H1 (cell line): ENCODE measurements around the gene NDFIP2. TPM values are rescaled to one million over a fixed set of nuclear protein-coding genes. Genes with fewer than 3 reads are reported as not detected.

Source experiments
- CBX8 ChIP-seq: fragments of 300-800, 300-1000 bp; sonication (generic); IDR thresholded peaks from 2 replicates; pipeline ENCODE4 v1.7.1; 2016; ENCODE audit warnings: low read depth, low read length, borderline replicate concordance
- EGR1 ChIP-seq: IDR thresholded peaks from 2 replicates; pipeline ENCODE4 v1.6.1; 2011; ENCODE audit warnings: low read depth, low read length, borderline replicate concordance
- KDM5A ChIP-seq: fragments of 200-600 bp; IDR thresholded peaks from 2 replicates; pipeline ENCODE4 v1.7.1; 2012; ENCODE audit warnings: mild to moderate bottlenecking, low read length, inconsistent platforms, mixed read lengths
- POU5F1 ChIP-seq: IDR thresholded peaks from 2 replicates; pipeline ENCODE4 v1.6.1; 2011; ENCODE audit warnings: low read depth, mild to moderate bottlenecking, low read length, moderate library complexity
- RBBP5 ChIP-seq: IDR thresholded peaks from 2 replicates; pipeline ENCODE4 v1.7.1; 2012; ENCODE audit warnings: low read depth, mild to moderate bottlenecking, inconsistent platforms, low read length, moderate library complexity, borderline replicate concordance
- YY1 ChIP-seq: IDR thresholded peaks from 2 replicates; pipeline ENCODE4 v1.6.1; 2011; ENCODE audit warnings: low read depth, mild to moderate bottlenecking, low read length
- polyA plus RNA-seq, 7 experiments: library from polyadenylated mRNA; depleted of rRNA in 3 of 7; stranded (reverse) in 5 of 7; unstranded in 2 of 7; fragments of >200 nt in 5 of 7; fragments of 200-250 nt in 2 of 7; gene quantifications; 1 replicate in 5 of 7; 2 replicates in 1 of 7; 4 replicates in 1 of 7; pipeline versions ENCODE4 v1.2.1 to v1.2.3, GENCODE V29; 2011 to 2013; ENCODE audit warnings: missing spikeins in 2 of 7, mixed read lengths in 2 of 7
- total RNA-seq: library from RNA; stranded (reverse); fragmentation: NEBNext Ultra II Directional; extraction: Animal tissue kit (Norgen Biotek cat#: 25700); gene quantifications from 2 replicates; pipeline ENCODE4 v1.2.1, GENCODE V29; 2021

NDFIP2 gene
- total and polyA plus RNA-seq, 2 of the 8 experiments (the other 6 are each of a cell fraction or from before 2014, with no cell fraction given) = 11.1 to 32.9 TPM

GRCh38 chr13:79543883-79544282 lies 62.9 kb downstream of the NDFIP2 start (continued):
- TF ChIP-seq POU5F1 (no peak), KDM5A (no peak), CBX8 (no peak), EGR1 (no peak), YY1 (no peak), RBBP5 (no peak)
